Activated CD4-positive, alpha-beta T cell treated with anti-CD3 and anti-CD28 coated beads for 36 hours (primary cell): ENCODE measurements around the gene DGKG. TPM values are rescaled to one million over a fixed set of nuclear protein-coding genes. Genes with fewer than 3 reads are reported as not detected.
A peak's percentile ranks its signal among the peaks of the same experiment; 100 is the strongest.

ENCODE experiments used
- ATAC-seq: fragments of 200-7000 bp; cut with Tn5 transposase; one replicate; pipeline ENCODE4 v1.10.0; 2021; ENCODE audit warnings: mild to moderate bottlenecking, moderate library complexity
- CTCF ChIA-PET: fragments of 350-600 bp; sonication (Branson Sonifier 250); formaldehyde crosslinking; loops from one replicate; lab custom pipeline; 2021; ENCODE audit warnings: antibody characterized with exemption; lab: Charles Lee
- POLR2A ChIA-PET: fragments of 350-600 bp; sonication (Branson Sonifier 250); formaldehyde crosslinking; loops from one replicate; lab custom pipeline; 2021; ENCODE audit warnings: antibody characterized with exemption, inconsistent platforms; lab: Charles Lee
- DNase-seq: peaks from one replicate; pipeline ENCODE4 v3.0.0-alpha.2; 2020
- H3K27ac Mint-ChIP-seq: one replicate; pipeline ENCODE4 v1.8.0; 2021; ENCODE audit warnings: mixed read lengths
- H3K27me3 Mint-ChIP-seq: one replicate; pipeline ENCODE4 v1.8.0; 2021; ENCODE audit warnings: mixed read lengths
- H3K36me3 Mint-ChIP-seq: one replicate; pipeline ENCODE4 v1.8.0; 2021; ENCODE audit warnings: low read depth, mixed read lengths
- H3K4me1 Mint-ChIP-seq: one replicate; pipeline ENCODE4 v1.8.0; 2021; ENCODE audit warnings: mixed read lengths
- H3K4me3 Mint-ChIP-seq: one replicate; pipeline ENCODE4 v1.8.0; 2021; ENCODE audit warnings: mild to moderate bottlenecking, moderate library complexity, mixed read lengths
- H3K9me3 Mint-ChIP-seq: one replicate; pipeline ENCODE4 v1.8.0; 2021; ENCODE audit warnings: low read depth, mixed read lengths
- intact Hi-C, 2 experiments: fragments of 100-400 bp; cut with DNase I in 1 of 2; cut with micrococcal nuclease in 1 of 2; formaldehyde crosslinking; loops; one replicate each; pipeline versions ENCODE4 v1.14.2 to v1.15.1; 2022 to 2024; cut with DNase I, micrococcal nuclease
- total RNA-seq, 2 experiments: library from RNA; stranded (reverse); gene quantifications; one replicate each; pipeline ENCODE4 v1.2.3, GENCODE V29; 2021

The DGKG gene
- total RNA-seq, 2 experiments from 2014 or later, result 0.71 to 1.3 TPM

- H3K4me1 Mint-ChIP-seq, result peaks cover 17% of the 10 kb centered on the region
- POLR2A ChIA-PET, result no interaction called here
These were observed 125.5 kb downstream of the DGKG start for GRCh38 chr3:186236357-186237020.

GRCh38 chr3:186235554-186235953 is 126.5 kb downstream of the DGKG start:
- Mint-ChIP-seq H3K4me3 (no peak overlapping the region), H3K9me3 (no peaks in the 10 kb centered on the region), H3K36me3 (no peaks in the 10 kb centered on the region), H3K27ac (peak overlapping the region; percentile 73), H3K27me3 (peaks cover 6% of the 10 kb centered on the region), H3K4me1 (peaks cover 16% of the 10 kb centered on the region)
- ChIA-PET POLR2A (no interaction called here), CTCF (interaction anchor here (0.7 to 1.1 kb wide), 4 partner anchors 19 to 306 kb away, joined by 3 to 4 read pairs (median 3); no protein-coding TSS in a partner anchor)
- peak; percentile 93 for ATAC-seq
- intact Hi-C loops, result loop anchor here in 1 of 2 experiments (5.0 kb wide), 1 partner anchor 128 kb away; the partner anchor contains the start of gene ETV5
- DNase-seq, result peak; percentile 50

More at GRCh38 chr3:186236357-186237020, 125.5 kb downstream of the DGKG start:
- CTCF ChIA-PET, result interaction anchor here (0.7 to 1.1 kb wide), 2 partner anchors 279 to 305 kb away, joined by 3 read pairs; no protein-coding TSS in a partner anchor
- Mint-ChIP-seq H3K9me3 (no peaks in the 10 kb centered on the region), H3K36me3 (no peaks in the 10 kb centered on the region), H3K27me3 (peaks cover 6% of the 10 kb centered on the region), H3K4me3 (no peak overlapping the region), H3K27ac (no peak overlapping the region)
- intact Hi-C loops, result loop anchor here in 1 of 2 experiments (5.0 kb wide), 1 partner anchor 129 kb away; the partner anchor contains the start of gene ETV5
- DNase-seq (no peak), ATAC-seq (no peak)

GRCh38 chr3:186234152-186234551 is 127.9 kb downstream of the DGKG start:
- intact Hi-C loops, result no loop called here
- H3K4me3 Mint-ChIP-seq, result no peak overlapping the region

DNA sequence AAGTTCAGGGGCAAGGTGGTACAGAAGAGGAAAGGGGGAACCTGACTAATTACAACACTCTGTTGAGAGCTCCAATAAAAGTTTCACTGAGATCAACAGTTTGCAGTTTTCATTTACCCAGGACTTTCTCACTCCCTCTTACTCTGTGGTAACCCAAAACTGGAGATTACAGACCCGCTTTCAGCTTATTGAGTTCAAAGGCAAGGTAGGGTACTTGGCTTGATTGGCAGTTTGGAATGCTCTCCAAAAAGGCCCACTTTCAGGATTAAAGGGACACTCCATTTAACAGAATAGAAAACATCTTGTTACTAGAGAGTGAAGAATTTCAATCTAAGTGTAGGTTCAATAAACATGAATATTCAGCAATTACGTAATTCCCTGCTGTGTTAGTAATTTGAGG is 135.6 kb downstream of the DGKG start:
- no peak overlapping the region for H3K4me3 Mint-ChIP-seq
- ChIA-PET CTCF (no interaction called here), POLR2A (no interaction called here)
- intact Hi-C loops, result no loop called here
- H3K9me3 Mint-ChIP-seq, result no peaks in the 10 kb centered on the region
- H3K36me3 Mint-ChIP-seq, result no peaks in the 10 kb centered on the region
- no peak for ATAC-seq
- no peak overlapping the region for H3K27ac Mint-ChIP-seq
- H3K27me3 Mint-ChIP-seq, result peaks cover 31% of the 10 kb centered on the region
- no peak for DNase-seq
- H3K4me1 Mint-ChIP-seq, result no peaks in the 10 kb centered on the region

More at GRCh38 chr3:186234152-186234551, 127.9 kb downstream of the DGKG start:
- DNase-seq, result no peak
- Mint-ChIP-seq H3K36me3 (no peaks in the 10 kb centered on the region), H3K27ac (no peak overlapping the region), H3K27me3 (peaks cover 11% of the 10 kb centered on the region), H3K4me1 (peaks cover 16% of the 10 kb centered on the region), H3K9me3 (no peaks in the 10 kb centered on the region)
- POLR2A ChIA-PET, result no interaction called here
- no peak for ATAC-seq
- CTCF ChIA-PET, result no interaction called here

DNA sequence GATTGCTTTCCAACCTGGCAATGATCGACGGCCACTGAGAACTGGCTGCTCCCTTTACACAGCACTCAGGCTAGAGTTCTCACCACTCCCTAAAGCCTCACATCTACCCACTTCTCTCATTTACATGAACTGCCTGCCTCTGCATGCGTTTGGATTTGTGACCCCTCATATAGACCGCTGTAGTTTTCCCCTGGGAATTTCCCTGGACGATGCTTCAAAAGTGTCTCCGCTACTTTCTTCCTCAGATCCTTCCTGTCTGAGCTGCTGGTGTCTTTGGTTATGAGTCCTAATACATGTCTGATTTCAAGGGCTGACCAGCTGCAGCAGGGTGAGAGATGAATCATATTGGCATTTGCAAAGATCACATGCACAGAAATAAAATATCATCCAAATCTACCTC is 136.4 kb downstream of the DGKG start:
- POLR2A ChIA-PET, result no interaction called here
- Mint-ChIP-seq H3K4me3 (no peak overlapping the region), H3K27me3 (peaks cover 31% of the 10 kb centered on the region)

GRCh38 chr3:186224041-186224610 is 137.9 kb downstream of the DGKG start:
- peaks cover 27% of the 10 kb centered on the region for H3K27me3 Mint-ChIP-seq
- intact Hi-C loops, result no loop called here
- H3K9me3 Mint-ChIP-seq, result no peaks in the 10 kb centered on the region
- H3K36me3 Mint-ChIP-seq, result no peaks in the 10 kb centered on the region
- no peaks in the 10 kb centered on the region for H3K4me1 Mint-ChIP-seq
- no peak overlapping the region for H3K4me3 Mint-ChIP-seq
- DNase-seq (no peak), ATAC-seq (no peak)
- no peak overlapping the region for H3K27ac Mint-ChIP-seq
- ChIA-PET POLR2A (no interaction called here), CTCF (interaction anchor here (0.8 to 0.9 kb wide), 2 partner anchors 9 to 241 kb away, joined by 3 to 4 read pairs; no protein-coding TSS in a partner anchor)

More for the DNA sequence above, 136.4 kb downstream of the DGKG start:
- CTCF ChIA-PET, result interaction anchor here (0.7 kb wide), 1 partner anchor 95 kb away, joined by 3 read pairs; no protein-coding TSS in a partner anchor
- intact Hi-C loops, result no loop called here
- H3K9me3 Mint-ChIP-seq, result no peaks in the 10 kb centered on the region
- ATAC-seq (no peak), DNase-seq (no peak)
- no peaks in the 10 kb centered on the region for H3K4me1 Mint-ChIP-seq
- no peaks in the 10 kb centered on the region for H3K36me3 Mint-ChIP-seq
- no peak overlapping the region for H3K27ac Mint-ChIP-seq

- no peak for ATAC-seq
- CTCF ChIA-PET, result no interaction called here
These were observed 138.6 kb downstream of the DGKG start for GRCh38 chr3:186223476-186223875.

DNA sequence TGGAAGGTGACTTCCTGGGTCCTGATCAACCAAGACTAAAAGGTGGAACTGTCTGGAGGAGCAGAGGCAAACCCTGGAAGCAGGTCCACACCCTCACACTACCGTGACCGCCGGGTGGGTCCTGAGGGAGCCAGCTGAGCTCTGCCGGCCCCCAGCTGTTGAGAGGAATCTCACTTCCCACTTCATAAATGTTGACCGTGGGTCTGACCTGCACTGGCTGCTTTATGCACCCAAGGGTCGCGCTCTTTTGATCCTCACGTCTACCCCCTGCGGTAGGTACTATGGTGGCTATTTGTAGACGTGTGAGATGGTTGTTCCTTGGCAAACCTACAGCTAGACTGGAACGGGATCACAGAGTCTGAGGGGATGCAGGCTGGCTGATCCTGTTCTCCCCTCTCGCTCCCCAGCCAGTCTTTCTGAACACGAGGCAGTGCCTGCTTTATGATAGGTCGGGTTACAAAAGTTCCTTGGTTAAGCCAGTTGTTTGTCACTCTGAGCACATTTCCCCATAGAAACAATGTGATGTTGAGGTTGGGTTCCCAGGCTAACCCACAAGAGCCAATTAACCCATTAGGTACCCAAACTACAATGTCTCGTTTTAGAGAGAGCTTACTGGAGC is 140.2 kb downstream of the DGKG start:
- H3K27ac Mint-ChIP-seq, result no peak overlapping the region

More at GRCh38 chr3:186223476-186223875, 138.6 kb downstream of the DGKG start:
- intact Hi-C loops, result no loop called here
- H3K4me1 Mint-ChIP-seq, result peaks cover under 1% of the 10 kb centered on the region
- no peak overlapping the region for H3K4me3 Mint-ChIP-seq
- H3K9me3 Mint-ChIP-seq, result no peaks in the 10 kb centered on the region
- peaks cover 23% of the 10 kb centered on the region for H3K27me3 Mint-ChIP-seq
- POLR2A ChIA-PET, result no interaction called here
- no peak overlapping the region for H3K27ac Mint-ChIP-seq
- no peaks in the 10 kb centered on the region for H3K36me3 Mint-ChIP-seq
- DNase-seq, result no peak

GRCh38 chr3:186220911-186221645 is 141.0 kb downstream of the DGKG start:
- H3K27ac Mint-ChIP-seq, result no peak overlapping the region
- H3K9me3 Mint-ChIP-seq, result no peaks in the 10 kb centered on the region
- POLR2A ChIA-PET, result no interaction called here
- no peak for DNase-seq
- H3K36me3 Mint-ChIP-seq, result no peaks in the 10 kb centered on the region
- H3K4me1 Mint-ChIP-seq, result peaks cover 14% of the 10 kb centered on the region
- intact Hi-C loops, result no loop called here
- no peak for ATAC-seq
- no peak overlapping the region for H3K4me3 Mint-ChIP-seq
- CTCF ChIA-PET, result interaction anchor here (0.8 kb wide), 1 partner anchor 24 kb away, joined by 5 read pairs; no protein-coding TSS in a partner anchor
- H3K27me3 Mint-ChIP-seq, result peaks cover 17% of the 10 kb centered on the region

More for the DNA sequence above, 140.2 kb downstream of the DGKG start:
- DNase-seq (no peak), ATAC-seq (no peak)
- intact Hi-C loops, result no loop called here
- CTCF ChIA-PET, result interaction anchor here (0.5 kb wide), 1 partner anchor 225 kb away, joined by 3 read pairs; no protein-coding TSS in a partner anchor
- H3K36me3 Mint-ChIP-seq, result no peaks in the 10 kb centered on the region
- peaks cover 19% of the 10 kb centered on the region for H3K27me3 Mint-ChIP-seq
- POLR2A ChIA-PET, result no interaction called here
- no peaks in the 10 kb centered on the region for H3K9me3 Mint-ChIP-seq
- peaks cover 13% of the 10 kb centered on the region for H3K4me1 Mint-ChIP-seq
- no peak overlapping the region for H3K4me3 Mint-ChIP-seq

DNA sequence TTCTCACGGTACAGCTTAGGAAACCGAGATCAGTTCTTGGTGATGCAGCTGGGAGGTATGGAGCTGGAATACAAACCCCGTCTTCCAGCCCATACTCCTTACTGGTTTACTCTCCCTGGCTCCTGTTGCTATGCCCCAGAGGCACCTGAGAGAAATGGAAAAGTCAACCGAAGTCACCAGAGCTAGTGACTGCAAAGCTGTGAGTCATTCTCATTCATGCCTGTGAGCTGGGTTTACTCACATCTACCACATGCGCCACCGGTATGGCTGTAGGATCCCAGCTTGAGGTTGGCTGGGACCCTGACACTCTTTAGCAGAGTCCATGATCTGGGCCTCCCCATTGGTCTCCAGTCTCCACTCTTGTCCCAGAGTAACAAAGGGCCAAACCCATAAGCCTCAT is 141.7 kb downstream of the DGKG start:
- POLR2A ChIA-PET, result no interaction called here
- H3K27me3 Mint-ChIP-seq, result peaks cover 11% of the 10 kb centered on the region
- intact Hi-C loops, result no loop called here
- peaks cover 14% of the 10 kb centered on the region for H3K4me1 Mint-ChIP-seq
- CTCF ChIA-PET, result no interaction called here
- no peaks in the 10 kb centered on the region for H3K9me3 Mint-ChIP-seq
- DNase-seq, result peak; percentile 50
- H3K27ac Mint-ChIP-seq, result no peak overlapping the region
- H3K4me3 Mint-ChIP-seq, result no peak overlapping the region
- peak; percentile 69 for ATAC-seq
- no peaks in the 10 kb centered on the region for H3K36me3 Mint-ChIP-seq

- Mint-ChIP-seq H3K4me3 (no peak overlapping the region), H3K4me1 (peaks cover 14% of the 10 kb centered on the region), H3K9me3 (no peaks in the 10 kb centered on the region), H3K36me3 (no peaks in the 10 kb centered on the region), H3K27me3 (peaks cover 14% of the 10 kb centered on the region), H3K27ac (no peak overlapping the region)
- ChIA-PET POLR2A (interaction anchor here (0.6 kb wide), 1 partner anchor 297 kb away, joined by 3 read pairs; no protein-coding TSS in a partner anchor), CTCF (interaction anchor here (0.6 to 0.8 kb wide), 4 partner anchors 24 to 558 kb away, joined by 3 to 4 read pairs (median 4); no protein-coding TSS in a partner anchor)
- intact Hi-C loops, result no loop called here
- no peak for ATAC-seq
- DNase-seq, result no peak
These were observed 142.8 kb downstream of the DGKG start for GRCh38 chr3:186219211-186219638.
